Ishikawa (cell line): ENCODE results near the gene RREB1.

Experiments used
- CEBPB ChIP-seq: IDR thresholded peaks from 2 replicates; pipeline ENCODE4 v1.6.1; 2012
- CREB1 ChIP-seq: IDR thresholded peaks from 2 replicates; pipeline ENCODE4 v1.6.1; 2012; ENCODE audit warnings: low read depth
- EP300 ChIP-seq: IDR thresholded peaks from 2 replicates; pipeline ENCODE4 v1.6.1; 2012; ENCODE audit warnings: borderline replicate concordance
- MAX ChIP-seq: IDR thresholded peaks from 2 replicates; pipeline ENCODE4 v1.6.1; 2012
- NFIC ChIP-seq: IDR thresholded peaks from 2 replicates; pipeline ENCODE4 v1.6.1; 2012
- RAD21 ChIP-seq: IDR thresholded peaks from 2 replicates; pipeline ENCODE4 v1.6.1; 2012; ENCODE audit warnings: low read depth
- REST ChIP-seq: IDR thresholded peaks from 2 replicates; pipeline ENCODE4 v1.6.1; 2012; ENCODE audit warnings: low read depth, mild to moderate bottlenecking
- TAF1 ChIP-seq: IDR thresholded peaks from 2 replicates; pipeline ENCODE4 v1.6.1; 2012; ENCODE audit warnings: low read depth, mild to moderate bottlenecking
- TEAD4 ChIP-seq: IDR thresholded peaks from 2 replicates; pipeline ENCODE4 v1.6.1; 2012
- YY1 ChIP-seq: IDR thresholded peaks from 2 replicates; pipeline ENCODE4 v1.6.1; 2012; ENCODE audit warnings: low read depth
- ZBTB7A ChIP-seq: IDR thresholded peaks from 2 replicates; pipeline ENCODE4 v1.6.1; 2012; ENCODE audit warnings: low read depth

- TF ChIP-seq CEBPB (no peak), MAX (peak; percentile 41; the same call in 1 of the 2 replicates), TEAD4 (no peak), RAD21 (no peak), TAF1 (peak; percentile 22; the same call in 1 of the 2 replicates), EP300 (peak; percentile 29; the same call in 1 of the 2 replicates), REST (no peak), NFIC (no peak), CREB1 (no peak), YY1 (peak; percentile 76), ZBTB7A (peak; percentile 19; the same call in 1 of the 2 replicates)
Measured at GRCh38 chr6:7107578-7108195, at the start of gene RREB1.
